NCI-H1436 treated with DMSO at 0.1 percent for 48 hours (cell line): Measurements from ENCODE around the gene CDIPT.
"Not testable (repeated sequence)": the region's sequence is repeated elsewhere in the genome, so short reads cannot be mapped to it uniquely, and the experiment has no call there.

ENCODE experiments used
- DNase-seq: peaks from one replicate; lab custom pipeline; 2025; lab: John Stamatoyannopoulos, UW

CDIPT gene

DNA sequence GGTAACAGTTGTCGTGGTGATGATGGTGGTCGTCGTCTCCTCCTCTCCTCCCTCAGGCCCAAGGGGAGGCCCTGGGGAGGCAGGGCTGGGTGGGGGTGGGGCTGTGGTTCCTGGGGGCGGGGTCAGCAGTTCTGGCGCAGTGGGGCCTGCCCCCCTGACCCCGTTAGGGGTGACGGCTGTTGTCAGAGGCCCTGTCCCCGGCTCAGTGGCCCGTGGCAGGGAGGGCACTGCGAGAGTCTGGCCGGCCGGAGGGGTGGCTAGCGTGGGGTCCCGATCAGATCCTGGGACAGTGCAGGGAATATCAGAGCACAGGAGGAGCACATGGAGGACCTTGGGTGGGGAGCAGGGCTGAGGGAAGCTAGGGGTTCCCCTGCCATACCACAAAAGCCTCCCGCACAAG is 33.8 kb upstream of the CDIPT start:
- no peak for DNase-seq

DNA sequence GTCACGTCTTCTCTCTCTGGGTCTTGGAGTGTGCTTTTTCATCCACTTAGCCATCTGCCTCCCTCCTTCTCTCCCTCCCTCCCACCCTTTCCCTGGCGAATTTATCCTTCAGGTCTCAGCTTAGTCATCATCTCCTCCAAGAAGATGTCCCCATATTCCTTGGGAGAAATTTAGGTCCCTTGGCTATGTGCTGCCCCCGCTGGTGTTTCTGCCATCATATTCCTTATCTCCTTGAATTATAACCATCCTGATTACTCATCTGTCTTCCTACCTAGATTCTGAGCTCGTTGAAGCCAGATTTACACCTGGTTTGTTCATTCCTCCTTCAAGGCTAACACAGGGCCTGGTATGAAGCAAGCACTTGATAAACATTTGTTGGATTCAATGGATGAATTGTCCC is 31.3 kb upstream of the CDIPT start:
- DNase-seq, result no peak

DNA sequence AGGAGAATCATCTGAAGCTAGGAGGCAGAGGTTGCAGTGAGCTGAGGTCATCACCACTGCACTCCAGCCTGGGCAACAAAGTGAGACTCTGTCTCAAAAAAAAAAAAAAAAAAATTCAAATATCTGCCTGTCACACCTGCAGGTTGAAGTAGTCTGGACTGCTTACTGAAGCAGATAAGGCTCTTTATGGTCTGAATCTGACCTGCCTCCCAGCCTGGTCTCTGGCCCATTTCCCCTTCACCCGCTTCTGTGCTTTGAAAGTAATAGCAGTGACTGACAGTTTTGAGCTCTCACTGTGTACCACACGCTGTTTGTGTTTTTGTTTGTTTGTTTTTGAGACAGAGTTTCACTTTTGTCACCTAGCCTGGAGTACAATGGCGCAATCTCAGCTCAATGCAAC is 30.5 kb upstream of the CDIPT start:
- no peak for DNase-seq

DNA sequence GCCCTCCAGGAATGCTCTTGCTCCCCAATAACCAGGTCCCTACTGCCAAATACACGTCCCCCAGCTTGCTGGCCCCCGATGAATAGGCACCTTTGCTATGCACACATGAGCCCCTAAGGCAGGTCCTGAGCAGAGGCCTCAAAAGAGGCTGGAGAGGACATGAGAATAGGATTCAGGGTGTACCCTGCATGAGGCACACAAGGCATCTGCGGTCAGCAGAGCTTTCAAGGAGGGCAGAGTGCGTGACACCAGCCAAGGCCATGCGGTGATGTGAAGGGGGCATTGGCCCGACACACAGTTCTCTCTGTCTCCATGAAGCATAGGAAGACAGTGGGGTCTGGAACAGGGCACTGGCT is 29.4 kb upstream of the CDIPT start:
- no peak for DNase-seq

DNA sequence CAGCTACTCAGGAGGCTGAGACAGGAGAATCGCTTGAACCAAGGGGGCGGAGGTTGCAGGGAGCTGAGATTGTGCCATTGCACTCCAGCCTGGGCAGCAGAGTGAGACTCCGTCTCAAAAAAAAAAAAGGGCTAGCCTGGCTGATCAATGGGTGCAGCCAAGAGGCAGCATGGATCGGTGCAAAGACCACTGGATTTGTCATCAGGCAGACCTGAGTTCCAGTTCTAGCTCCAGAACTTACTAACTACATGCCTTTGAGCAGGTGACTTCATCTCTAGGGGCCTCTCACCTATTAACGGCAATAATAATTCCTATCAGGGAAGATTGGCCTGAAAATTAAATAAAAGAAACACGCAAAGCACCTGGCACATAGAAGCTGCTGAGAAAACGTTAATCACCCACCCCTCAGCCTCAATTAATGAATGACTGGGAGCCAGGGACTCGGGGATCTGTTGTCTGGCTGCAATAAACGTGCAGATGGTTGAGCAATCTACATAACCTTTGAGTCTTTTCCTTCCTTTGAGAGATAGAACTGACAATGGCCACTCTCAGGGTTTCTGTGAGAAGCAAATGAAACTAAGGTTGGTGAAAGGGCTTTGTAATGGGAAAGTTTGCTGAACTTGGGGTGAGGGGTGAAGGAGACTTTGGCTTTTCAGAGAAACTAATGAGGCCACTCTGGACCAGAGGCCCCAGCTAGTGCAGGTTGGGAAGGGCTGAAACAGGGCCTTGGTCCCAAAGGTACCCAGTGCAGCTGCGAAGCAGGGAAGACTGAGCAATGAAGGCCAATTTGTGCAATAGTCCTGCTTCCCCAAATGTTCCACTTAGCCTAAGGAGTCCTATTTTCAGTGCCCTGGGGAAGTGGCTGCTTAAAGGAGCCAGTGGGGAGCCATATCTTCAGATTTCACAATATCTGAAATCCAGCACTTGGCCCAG is 28.8 kb upstream of the CDIPT start:
- DNase-seq, result no peak

DNA sequence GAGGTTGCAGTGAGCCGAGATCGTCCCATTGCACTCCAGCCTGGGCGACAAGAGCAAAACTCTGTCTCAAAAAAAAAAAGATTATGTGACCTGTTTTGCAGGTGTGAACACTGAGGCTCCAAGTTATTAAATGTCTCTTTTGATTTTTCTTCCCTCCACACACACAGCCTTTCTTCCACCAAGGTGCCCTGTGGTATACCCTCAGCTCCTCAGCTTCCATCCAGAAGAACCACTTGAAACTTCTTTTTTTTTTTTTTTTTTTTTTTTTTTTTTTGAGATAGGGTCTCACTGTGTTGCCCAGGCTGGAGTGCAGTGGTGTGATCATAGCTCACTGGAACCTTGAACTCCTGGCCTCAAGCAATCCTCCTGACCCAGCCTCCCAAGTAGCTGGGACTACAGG is 26.3 kb upstream of the CDIPT start:
- not testable (repeated sequence) for DNase-seq

DNA sequence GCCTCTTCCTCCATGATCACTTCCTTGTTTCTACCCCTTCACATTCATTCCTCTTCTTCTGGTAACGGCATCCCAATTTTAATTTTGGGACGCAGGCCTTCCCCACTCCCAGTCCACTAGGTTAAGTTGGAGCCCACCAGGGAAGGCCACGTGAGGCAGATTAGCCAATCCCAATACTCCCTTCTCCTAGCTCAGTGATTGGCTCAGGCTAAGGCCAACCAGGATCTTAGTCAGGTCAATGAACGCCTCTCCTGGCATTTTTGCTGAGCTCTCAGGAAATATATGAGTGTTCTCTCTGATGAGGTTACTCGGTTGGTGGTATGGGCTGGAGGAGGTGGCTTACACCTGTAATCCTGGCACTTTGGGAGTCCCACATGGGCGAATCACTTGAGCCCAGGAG is 21.0 kb upstream of the CDIPT start:
- no peak for DNase-seq

DNA sequence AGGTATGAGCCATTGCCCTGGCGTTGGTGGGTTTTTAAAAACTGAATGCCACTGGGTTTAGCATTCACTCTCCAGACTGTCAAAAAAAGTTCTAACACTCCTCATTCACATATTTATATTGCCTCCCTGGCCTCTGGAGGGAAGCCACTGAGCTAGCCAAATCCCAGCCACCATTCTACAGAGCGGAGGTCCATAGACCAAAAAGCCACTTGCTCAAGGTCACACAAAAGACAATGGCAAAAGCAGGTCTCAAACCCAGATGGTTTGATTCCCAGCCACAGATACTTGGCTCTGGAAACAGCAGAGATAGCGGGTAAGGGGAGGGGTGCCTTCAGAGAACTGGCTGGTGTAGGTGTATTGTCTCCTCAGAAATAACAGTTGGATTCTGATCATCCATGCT is 18.0 kb upstream of the CDIPT start:
- DNase-seq, result no peak

DNA sequence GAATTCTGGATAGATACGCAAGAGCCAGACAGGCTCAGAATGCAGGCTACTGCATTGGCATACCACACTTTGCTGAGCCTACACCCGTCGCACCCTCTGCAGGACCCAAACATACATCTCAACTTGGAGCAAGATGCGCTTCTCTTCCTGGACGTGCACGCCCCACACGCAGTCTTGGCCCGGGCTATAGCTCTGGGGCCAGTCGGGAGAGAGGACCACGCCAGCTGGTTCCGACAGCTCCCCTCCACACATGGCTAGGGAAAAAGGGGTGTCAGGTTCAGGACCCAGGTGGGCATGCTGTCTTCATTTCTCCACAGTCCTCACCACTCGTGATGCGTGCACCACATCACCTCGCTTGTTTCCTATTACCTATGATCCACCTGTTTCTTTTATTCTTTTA is 15.1 kb upstream of the CDIPT start:
- DNase-seq, result no peak

DNA sequence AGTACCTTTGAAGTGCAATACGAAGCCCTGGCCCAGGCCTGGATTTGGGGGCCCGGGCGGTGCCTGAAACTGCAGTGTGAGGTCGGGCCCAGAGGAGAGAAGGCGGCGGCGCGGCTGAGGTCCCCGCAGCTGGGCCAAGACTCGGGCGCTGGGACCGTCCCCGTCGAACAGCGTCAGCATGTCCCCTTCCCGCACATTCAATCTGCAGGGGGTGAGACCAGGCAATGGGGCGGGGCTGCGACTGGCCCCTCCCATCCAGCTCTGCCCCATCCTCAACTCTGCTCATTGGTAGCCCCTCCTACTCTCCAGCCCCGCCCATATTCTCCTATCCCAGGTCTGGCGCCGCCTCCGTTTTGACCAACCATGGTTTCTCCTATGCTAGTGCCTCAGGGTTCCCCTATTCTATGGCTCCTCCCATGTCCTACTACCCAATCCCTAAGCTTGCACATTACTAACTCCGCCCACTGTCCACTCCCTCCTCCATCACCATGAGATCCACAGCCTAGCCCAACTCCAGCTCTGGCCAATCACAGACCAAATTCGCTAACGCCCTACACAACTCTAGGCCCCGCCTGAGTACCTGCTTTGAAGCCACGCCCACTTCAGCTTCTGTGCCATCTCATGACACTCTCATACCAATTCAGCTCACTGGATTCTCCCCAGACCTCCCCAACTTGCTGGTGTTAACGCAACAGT is 14.4 kb upstream of the CDIPT start:
- no peak for DNase-seq

DNA sequence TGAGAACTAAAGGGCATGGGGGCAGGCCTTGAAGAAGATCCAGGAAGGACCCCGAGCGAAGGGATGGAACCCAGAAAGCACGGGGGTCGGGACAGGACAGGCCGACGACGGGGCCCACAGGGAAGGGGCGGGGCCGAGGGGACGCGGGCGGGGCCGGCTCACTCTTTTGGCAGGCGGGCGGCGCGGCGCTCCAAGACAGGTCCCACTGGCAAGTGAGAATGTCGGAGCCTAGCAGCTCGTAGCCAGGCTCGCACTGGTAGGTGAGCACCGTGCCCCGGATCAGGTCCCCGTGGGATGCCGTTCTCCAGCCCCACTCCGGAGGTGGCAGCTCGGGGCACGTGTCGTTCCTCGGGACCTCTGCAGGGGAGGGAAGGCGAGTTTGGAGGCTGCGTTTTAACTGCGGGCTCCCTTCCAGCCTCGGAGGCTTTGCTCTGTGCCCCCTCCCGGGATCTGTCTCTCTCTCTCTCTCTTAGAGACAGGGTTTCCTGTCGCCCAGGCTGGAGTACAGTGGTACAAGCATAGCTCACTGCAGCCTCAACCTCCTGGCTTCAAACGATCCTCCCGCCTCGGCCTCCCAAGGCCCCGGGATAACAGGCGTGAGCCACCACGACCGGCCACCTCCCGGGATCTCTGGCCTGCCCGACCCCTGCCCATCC is 13.7 kb upstream of the CDIPT start:
- no peak for DNase-seq

DNA sequence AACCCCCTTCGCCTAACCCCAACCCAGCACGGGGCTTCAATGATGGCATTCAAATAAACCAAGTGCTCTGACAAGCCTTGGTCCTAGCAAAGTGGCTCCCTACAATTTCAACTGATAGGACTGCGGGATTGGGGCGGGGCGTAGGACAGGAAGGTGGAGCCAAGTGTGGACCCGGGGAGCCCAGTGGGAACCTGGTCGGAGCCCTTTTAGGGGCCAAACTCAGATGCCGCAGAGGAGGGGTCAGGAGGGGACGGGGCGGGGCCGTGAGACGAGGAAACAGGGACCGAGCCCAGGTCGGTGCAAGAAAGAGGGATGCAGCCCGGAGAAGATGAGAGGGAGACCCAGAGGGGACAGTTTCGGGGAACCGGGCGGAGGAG is 13.2 kb upstream of the CDIPT start:
- no peak for DNase-seq

DNA sequence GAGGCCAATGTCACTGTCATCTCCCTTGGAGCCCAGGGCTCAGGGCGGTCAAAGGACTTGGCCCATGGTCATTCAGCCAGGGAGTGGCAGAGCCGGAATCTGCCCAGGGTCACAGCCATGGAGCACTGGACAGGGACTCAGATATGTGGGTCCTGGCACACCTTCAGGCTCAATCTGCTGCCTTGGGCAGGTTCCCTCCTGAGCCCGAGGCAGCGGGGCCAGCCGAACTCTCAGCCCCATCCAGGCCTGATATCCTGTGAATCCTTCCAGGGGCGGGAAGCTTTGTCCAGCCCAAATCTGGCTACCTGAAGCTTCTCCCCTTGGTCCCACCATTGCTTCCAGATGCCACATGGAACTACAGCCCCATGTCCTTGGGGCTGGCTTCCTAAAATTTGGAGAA is 12.2 kb upstream of the CDIPT start:
- no peak for DNase-seq

DNA sequence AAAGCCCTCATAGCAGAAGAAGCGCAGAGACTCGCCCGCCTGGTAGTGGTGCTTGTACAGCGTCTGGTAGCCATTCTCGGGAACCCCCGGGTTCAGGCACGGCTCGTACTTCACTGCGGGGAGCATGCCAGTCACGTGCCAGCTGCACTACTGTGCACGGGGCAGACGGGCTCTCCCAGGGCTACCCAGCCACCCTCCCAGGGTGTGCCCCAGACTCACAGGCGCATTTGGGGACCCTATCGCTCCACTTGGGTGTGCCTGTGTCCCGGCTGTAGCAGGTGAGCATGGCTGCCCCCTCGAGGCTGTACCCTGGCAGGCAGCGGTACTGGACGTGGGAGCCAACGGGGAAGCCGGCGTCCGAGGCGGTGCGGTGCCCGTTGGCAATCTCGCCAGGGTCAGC is 10.3 kb upstream of the CDIPT start:
- DNase-seq, result no peak

DNA sequence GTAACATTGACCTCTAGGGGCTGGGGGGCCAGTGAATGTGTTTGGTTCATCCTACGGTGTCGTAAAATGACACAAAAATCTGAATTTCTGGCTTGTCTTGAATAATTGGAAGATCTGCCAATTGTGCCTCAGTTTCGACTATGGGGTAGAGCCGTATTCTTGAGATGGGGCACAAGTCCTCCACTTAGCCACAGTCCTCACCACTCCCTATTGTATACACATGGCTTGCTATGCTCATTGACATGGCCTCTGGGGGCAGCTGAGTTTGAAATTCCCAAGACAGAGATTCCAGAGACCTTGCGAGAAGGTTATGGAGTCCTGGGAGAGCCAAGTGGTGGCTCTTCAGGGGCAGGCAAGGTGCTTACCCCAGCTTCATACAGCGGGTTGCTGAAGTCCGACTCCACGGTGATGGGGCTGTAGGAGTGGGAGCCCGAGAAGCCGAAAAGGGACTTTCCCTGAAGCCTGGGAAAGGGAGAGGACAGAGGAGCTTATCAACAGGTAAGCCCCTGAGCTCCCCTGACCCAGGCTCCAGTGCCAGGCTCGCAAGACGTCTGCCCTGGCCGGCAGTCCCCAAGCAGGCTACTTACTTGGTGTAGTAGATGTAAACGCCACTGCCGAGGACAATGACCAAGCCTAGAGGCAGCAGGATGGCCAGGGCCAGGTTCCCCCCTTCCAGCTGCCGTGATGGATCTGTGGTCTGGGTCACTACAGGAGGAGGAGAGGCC is 9.0 kb upstream of the CDIPT start:
- no peak for DNase-seq

DNA sequence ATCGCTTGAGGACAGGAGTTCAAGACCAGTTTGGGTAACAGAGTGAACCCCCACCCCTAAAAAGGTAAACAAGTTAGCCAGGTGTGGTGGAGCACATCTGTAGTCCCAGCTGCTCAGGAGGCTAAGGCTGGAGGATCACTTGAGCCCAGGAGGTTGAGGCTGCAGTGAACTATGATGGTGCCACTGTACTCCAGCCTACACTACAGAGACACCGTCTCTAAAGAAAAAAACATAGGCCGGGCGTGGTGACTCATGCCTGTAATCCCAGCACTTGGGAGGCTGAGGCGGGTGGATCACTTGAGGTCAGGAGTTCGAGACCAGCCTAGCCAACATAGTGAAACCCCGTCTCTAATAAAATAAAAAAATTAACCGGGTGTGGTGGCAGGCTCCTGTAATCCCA is 6.0 kb upstream of the CDIPT start:
- not testable (repeated sequence) for DNase-seq

DNA sequence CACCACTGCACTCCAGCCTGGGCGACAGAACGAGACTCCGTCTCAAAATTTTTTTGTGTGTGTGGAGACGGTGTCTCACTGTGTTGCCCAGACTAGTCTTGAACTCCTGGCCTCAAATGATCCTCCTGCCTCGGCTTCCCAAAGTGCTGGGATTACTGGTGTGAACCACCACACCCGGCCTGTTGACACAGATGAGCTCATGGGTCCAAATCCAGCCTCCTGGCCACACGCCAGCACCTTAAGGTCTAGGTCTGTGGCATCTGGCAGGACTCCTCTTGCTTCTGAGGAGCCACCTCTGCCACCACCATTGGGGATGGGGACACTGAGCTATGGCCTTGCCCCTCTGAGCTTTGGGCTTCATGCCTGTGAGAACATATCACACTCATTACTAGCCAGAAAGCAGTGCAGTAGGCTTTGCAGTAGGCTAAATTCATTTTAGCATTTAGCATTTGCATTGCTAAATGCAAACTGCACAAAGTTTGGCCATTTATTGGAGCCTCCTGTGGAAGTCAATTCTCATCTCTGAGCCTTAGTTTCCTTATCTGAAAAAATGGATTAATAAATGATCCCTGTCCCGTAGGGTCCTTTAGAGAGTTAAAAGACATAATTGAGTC is 5.5 kb upstream of the CDIPT start:
- DNase-seq, result no peak

DNA sequence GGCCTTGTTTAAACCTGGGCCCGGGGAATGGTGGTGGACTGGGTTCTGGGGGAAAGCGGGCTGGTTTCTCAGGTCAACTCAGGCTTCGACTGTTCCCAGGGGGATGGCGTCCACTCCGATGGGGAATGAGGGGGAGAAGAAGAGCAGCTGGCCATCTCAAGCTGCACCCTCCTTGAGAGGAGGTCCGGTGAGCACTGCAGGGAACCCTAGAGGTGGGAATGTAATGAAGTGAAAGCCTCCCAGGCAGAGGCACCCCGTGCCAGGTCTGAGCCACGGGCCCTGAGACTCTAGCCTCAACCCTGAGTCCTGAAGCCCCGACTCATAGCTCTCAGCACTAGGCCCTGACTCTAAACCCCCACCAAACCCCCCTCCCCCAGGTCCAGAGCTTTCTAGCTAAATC is 1.2 kb upstream of the CDIPT start:
- DNase-seq, result no peak

DNA sequence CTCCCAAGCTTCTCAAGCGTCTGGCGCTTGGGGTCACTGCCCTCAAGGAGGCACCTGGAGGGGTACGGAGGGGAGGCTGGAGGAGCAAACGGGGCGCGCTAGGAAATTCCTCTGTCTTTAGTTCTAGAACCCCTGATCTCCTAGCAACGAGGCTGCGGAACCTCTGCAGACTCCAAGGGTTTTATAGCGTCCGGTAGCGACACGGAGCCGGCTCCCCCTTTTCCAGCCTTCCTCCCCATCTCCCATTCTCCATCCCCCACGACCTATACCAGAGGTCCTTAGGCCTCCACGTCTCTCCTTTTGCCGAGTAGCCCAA is 601 bp upstream of the CDIPT start:
- DNase-seq, result no peak

DNA sequence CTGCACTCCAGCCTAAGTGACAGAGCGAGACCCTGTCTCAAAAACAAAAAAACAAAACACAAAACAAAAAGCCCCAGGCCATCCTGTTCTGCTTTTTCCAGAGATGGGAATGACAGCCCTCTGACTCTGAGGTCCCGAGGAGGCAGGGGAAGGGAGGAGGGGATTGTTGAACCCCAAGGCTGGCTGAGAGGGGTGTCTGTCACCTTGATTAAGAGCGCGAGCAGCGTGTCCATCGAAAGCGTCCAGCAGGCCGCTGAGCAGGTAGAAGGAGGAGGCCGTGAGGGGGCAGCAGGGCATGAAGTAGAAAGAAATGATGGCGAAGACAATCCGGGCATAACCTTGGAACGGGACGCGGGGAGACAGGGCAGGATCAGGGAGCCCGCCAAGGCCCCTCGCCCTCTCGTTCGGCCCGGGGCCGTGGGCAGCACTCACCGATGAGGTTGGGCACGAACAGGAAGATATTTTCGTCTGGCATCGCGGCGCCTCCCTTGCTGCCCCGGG is 593 bp downstream of the CDIPT start:
- no peak for DNase-seq

DNA sequence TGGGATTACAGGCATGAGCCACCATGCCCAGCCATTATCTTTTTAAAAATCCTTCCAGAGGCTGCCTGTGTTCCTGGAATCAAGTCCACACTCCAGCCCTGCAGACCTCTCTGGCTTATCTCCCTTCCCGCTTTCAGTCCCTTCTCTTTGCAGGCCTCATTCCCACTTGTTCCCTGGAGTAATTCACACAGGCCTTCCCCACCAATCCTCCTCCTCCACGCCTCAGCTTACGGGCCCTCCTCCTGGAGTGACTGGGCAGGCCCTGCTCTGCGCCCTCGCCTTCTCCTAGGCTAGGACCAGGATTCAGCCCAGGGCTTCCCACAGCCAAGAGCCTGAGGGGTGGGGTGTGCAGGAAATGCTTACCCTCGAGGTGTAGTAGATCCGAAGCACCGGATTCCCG is 2.8 kb downstream of the CDIPT start:
- no peak for DNase-seq

DNA sequence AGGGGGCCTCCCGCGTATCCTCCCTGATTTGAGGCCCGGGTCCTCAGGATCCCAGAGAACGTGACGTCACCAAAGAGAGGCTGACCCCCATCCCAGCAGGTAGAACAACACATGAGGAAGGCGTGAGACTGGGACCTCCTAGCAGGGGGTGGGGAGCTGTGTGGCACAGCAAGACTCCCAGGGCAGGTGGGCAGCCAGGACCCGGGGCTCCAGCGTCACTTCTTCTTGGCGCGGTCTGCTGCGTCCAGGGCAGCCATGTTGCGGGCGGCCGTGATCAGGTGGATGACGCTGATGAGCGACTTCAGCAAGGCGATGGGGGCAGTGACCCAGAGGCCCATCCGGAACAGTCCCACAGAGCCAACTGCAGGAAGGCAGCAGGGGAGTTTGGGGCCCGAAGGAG is 4.1 kb downstream of the CDIPT start:
- DNase-seq, result no peak
